ENCODE measurements around the gene ADCY5.

GRCh38 chr3:123488645-123489347 lies 39.9 kb upstream of the ADCY5 start:
- TF ChIP-seq, protein P1, sequence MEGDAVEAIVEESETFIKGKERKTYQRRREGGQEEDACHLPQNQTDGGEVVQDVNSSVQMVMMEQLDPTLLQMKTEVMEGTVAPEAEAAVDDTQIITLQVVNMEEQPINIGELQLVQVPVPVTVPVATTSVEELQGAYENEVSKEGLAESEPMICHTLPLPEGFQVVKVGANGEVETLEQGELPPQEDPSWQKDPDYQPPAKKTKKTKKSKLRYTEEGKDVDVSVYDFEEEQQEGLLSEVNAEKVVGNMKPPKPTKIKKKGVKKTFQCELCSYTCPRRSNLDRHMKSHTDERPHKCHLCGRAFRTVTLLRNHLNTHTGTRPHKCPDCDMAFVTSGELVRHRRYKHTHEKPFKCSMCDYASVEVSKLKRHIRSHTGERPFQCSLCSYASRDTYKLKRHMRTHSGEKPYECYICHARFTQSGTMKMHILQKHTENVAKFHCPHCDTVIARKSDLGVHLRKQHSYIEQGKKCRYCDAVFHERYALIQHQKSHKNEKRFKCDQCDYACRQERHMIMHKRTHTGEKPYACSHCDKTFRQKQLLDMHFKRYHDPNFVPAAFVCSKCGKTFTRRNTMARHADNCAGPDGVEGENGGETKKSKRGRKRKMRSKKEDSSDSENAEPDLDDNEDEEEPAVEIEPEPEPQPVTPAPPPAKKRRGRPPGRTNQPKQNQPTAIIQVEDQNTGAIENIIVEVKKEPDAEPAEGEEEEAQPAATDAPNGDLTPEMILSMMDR (IDR thresholded peaks at IDR 0.05; ENCODE audit: low read length) = no peak
- TF ChIP-seq EZH2 (IDR thresholded peaks at IDR 0.05; ENCODE audit: borderline replicate concordance, low read length) = no peak

Data from OCI-LY1 (cell line).